HPDE6-E6E7 (cell line): ENCODE measurements around the gene TTF2.
"Not testable (repeated sequence)": the region's sequence is repeated elsewhere in the genome, so short reads cannot be mapped to it uniquely, and the experiment has no call there.

Experiments used
- DNase-seq: peaks from one replicate; pipeline ENCODE4 v3.0.0; 2011; ENCODE audit warnings: missing footprints; ENCODE audit errors: extremely low spot score

Gene TTF2

DNA sequence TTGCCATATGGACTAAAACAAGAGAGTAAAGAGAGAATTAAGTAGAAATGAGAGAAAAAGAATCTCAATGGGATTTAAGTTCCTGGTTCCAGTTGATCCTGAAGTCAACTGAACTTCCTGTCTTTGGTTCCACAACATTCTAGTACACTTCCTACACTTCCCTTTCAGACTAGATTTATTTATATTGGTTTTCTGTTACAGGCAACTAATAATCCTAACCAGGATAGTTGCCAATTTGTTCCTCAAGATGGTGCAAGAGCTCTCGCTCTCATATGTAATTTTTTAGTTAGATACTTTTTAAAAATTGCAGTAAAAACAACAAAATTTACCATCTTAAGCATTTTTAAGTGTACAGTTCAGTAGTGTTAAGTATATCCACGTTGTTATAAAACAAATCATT, 90.2 kb downstream of the TTF2 start:
- DNase-seq = no peak

DNA sequence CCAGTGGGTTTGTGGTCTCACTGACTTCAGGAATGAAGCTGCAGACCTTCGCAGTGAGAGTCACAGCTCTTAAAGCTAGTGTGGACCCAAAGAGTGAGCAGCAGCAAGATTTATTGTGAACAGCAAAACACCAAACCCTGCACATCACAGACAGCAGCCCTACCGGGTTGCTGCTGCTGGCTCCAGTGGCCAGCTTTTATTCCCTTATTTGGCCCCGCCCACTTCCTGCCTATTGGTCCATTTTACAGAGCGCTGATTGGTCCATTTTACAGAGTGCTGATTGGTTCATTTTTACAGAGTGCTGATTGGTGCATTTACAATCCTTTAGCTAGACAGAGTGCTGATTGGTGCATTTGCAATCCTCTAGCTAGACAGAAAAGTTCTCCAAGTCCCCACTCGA, 91.2 kb downstream of the TTF2 start:
- not testable (repeated sequence) for DNase-seq
